Panc1 (cell line): ENCODE measurements around the gene FSD2. TPM values are rescaled to one million over a fixed set of nuclear protein-coding genes. Genes with fewer than 3 reads are reported as not detected.

ENCODE experiments used
- ATAC-seq: fragments of 200-7000 bp; cut with Tn5 transposase; 2 replicates; pipeline ENCODE4 v1.9.1; 2020; ENCODE audit warnings: mild to moderate bottlenecking, moderate library complexity
- BruUV-seq: library from RNA; stranded (reverse); fragments of 400-500 nt; replicated peaks from 2 replicates; lab custom pipeline; 2021; lab: Mats Ljungman, UMichigan
- CTCF ChIA-PET: fragments of 300-600 bp; sonication (Branson Sonifier 250); formaldehyde crosslinking; loops from one replicate; lab custom pipeline; 2022; ENCODE audit warnings: antibody characterized with exemption; lab: Charles Lee
- POLR2A ChIA-PET: fragments of 300-600 bp; sonication (Branson Sonifier 250); formaldehyde crosslinking; loops from one replicate; lab custom pipeline; 2022; ENCODE audit warnings: antibody characterized with exemption; lab: Charles Lee
- DNase-seq: peaks from one replicate; pipeline ENCODE4 v3.0.0-alpha.2; 2010; ENCODE audit warnings: low read depth, low spot score
- H3K27ac ChIP-seq: 2 replicates; pipeline ENCODE4 v1.5.1; 2011; ENCODE audit warnings: mild to moderate bottlenecking, low read length, inconsistent platforms
- H3K27me3 ChIP-seq: fragments of 200-500 bp; sonication (Bioruptor generic); 2 replicates; pipeline ENCODE4 v1.6.0; 2014; ENCODE audit warnings: low read length, inconsistent platforms; ENCODE audit not compliant: control insufficient read depth, insufficient read depth
- H3K36me3 ChIP-seq: fragments of 200-500 bp; sonication (Bioruptor generic); 2 replicates; pipeline ENCODE4 v1.5.1; 2014; ENCODE audit warnings: inconsistent platforms, mild to moderate bottlenecking, low read length, moderate library complexity; ENCODE audit not compliant: control insufficient read depth, insufficient read depth
- H3K4me1 ChIP-seq: 2 replicates; pipeline ENCODE4 v1.5.1; 2011; ENCODE audit warnings: inconsistent platforms, mild to moderate bottlenecking, low read length, moderate library complexity; ENCODE audit not compliant: control insufficient read depth, insufficient read depth
- H3K4me3 ChIP-seq, 2 experiments: 2 replicates each; pipeline ENCODE4 v1.5.1; 2011 to 2012; ENCODE audit warnings: low read depth in 2 of 2, low read length in 2 of 2, mild to moderate bottlenecking in 2 of 2, inconsistent platforms in 1 of 2, moderate library complexity in 1 of 2
- H3K9me3 ChIP-seq: fragments of 200-500 bp; sonication (Bioruptor generic); 2 replicates; pipeline ENCODE4 v1.5.1; 2014; ENCODE audit warnings: low read depth, mild to moderate bottlenecking, inconsistent platforms, low read length, moderate library complexity; ENCODE audit not compliant: control insufficient read depth, insufficient read depth
- CTCF ChIP-seq: fragments of 450-650 bp; IDR thresholded peaks from 2 replicates; pipeline ENCODE4 v1.5.1; 2017; ENCODE audit warnings: mild to moderate bottlenecking
- POLR2AphosphoS5 ChIP-seq: IDR thresholded peaks from 2 replicates; pipeline ENCODE4 v1.6.1; 2012; ENCODE audit warnings: mild to moderate bottlenecking, low read depth, low read length, moderate library complexity
- REST ChIP-seq, 2 experiments: IDR thresholded peaks; 2 replicates each; pipeline ENCODE4 v1.6.1; 2011 to 2012; ENCODE audit warnings: low read depth in 2 of 2, control low read depth in 1 of 2, low read length in 1 of 2, mild to moderate bottlenecking in 1 of 2, moderate library complexity in 1 of 2; ENCODE audit not compliant: insufficient read depth in 1 of 2
- SIN3A ChIP-seq: IDR thresholded peaks from 2 replicates; pipeline ENCODE4 v1.6.1; 2012; ENCODE audit warnings: low read depth, mild to moderate bottlenecking, low read length, moderate library complexity, borderline replicate concordance; ENCODE audit not compliant: insufficient read depth
- TCF7L2 ChIP-seq: IDR thresholded peaks from 2 replicates; pipeline ENCODE4 v1.6.1; 2011; ENCODE audit warnings: mild to moderate bottlenecking, low read depth, low read length, inconsistent platforms
- in situ Hi-C: cut with HindIII; loops from 2 replicates; pipeline ENCODE4 v1.10.0; 2016; ENCODE audit warnings: low sequenced_read_pairs, low pct_unique_long_range_greater_than_20kb
- intact Hi-C: fragments of 100-400 bp; cut with micrococcal nuclease; formaldehyde crosslinking; loops from one replicate; pipeline ENCODE4 v1.10.0; 2022; ENCODE audit not compliant: unreplicated experiment
- total RNA-seq: library from RNA; stranded (reverse); gene quantifications from one replicate; pipeline ENCODE4 v1.2.1, GENCODE V29; 2021; ENCODE audit not compliant: unreplicated experiment

FSD2 gene
- total RNA-seq, 1 experiment from 2014 or later, result not detected

- DNase-seq (no peak), ATAC-seq (no peak)
- Histone ChIP-seq H3K4me1 (no peaks in the 10 kb centered on the region; the same call in 1 of the 2 replicates), H3K36me3 (no peaks in the 10 kb centered on the region), H3K4me3 (no peak overlapping the region), H3K27me3 (no peaks in the 10 kb centered on the region; the same call in 1 of the 2 replicates), H3K9me3 (no peaks in the 10 kb centered on the region), H3K27ac (no peak overlapping the region)
- CTCF ChIA-PET, result no interaction called here
- TF ChIP-seq CTCF (no peak), SIN3A (no peak), TCF7L2 (no peak), REST (IDR thresholded peaks at IDR 0.05; ENCODE audit: insufficient read depth in 1 of 2, low read depth in 2 of 2, low read length in 1 of 2) (no peak), POLR2AphosphoS5 (no peak)
- POLR2A ChIA-PET, result no interaction called here
- BruUV-seq, result no TSS peak
- in situ Hi-C loops, result no loop called here
- intact Hi-C loops, result no loop called here
Observed at GRCh38 chr15:82804575-82804949, 1.3 kb downstream of the FSD2 start.

- BruUV-seq, result no TSS peak
- H3K27me3 ChIP-seq, result no peaks in the 10 kb centered on the region; the same call in 1 of the 2 replicates
- no peak for TF ChIP-seq CTCF
- TF ChIP-seq TCF7L2, result no peak
- TF ChIP-seq SIN3A, result no peak
- no peak for TF ChIP-seq POLR2AphosphoS5
- no peak for TF ChIP-seq REST (IDR thresholded peaks at IDR 0.05; ENCODE audit: insufficient read depth in 1 of 2, low read depth in 2 of 2, low read length in 1 of 2)
- POLR2A ChIA-PET, result interaction anchor here (0.6 kb wide), 1 partner anchor 72 kb away, joined by 7 read pairs; no protein-coding TSS in a partner anchor
- DNase-seq (no peak), ATAC-seq (no peak)
- no peaks in the 10 kb centered on the region; the same call in 1 of the 2 replicates for H3K4me1 ChIP-seq
- H3K4me3 ChIP-seq, result no peak overlapping the region
- intact Hi-C loops (no loop called here), in situ Hi-C loops (no loop called here)
- H3K27ac ChIP-seq, result no peak overlapping the region
- no peaks in the 10 kb centered on the region for H3K9me3 ChIP-seq
- CTCF ChIA-PET, result no interaction called here
- H3K36me3 ChIP-seq, result no peaks in the 10 kb centered on the region
Observed at GRCh38 chr15:82803793-82804574, 1.9 kb downstream of the FSD2 start.
